Measurements from ENCODE around the gene ZYX.

The ZYX gene

DNA sequence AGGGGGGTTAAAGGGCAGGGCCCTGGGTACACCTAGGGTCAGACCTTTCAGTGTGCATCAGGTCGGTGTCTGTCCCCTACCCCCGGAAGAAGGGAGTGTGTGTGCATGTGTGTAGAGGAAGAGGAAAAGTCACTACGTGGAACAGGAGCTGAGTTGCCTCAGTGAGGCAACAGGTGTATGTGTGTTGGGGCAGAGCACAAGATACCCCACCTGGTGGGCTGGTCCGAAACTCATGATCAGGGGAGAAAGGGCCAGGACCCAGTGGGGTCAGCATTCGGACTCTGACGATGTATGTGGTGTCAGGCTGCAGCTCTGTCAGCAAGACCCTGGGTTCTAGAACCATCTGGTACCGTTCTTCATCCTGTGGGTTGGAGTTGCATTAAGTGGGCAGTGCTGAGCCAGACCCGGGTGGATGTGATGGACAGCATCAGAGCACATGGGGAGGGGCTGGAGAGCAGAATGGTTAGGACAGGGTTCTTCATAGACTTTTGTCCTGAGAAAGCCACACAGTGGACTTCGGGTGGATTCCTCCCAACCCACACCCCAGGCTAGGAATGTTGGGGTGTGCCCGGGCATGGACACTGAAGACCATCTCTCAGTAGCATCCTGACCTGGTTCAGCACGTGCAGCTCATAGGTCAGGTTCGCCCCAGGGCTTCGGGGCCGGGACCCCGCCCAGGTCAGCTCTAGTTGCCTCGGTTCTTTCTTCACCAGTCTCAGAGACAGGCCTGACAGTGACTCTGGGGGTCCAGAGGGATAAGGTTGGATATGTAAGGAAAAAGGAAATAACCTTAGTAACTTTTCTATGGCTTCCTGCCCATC is 16.8 kb downstream of the ZYX start:
- Histone ChIP-seq H3K4me3 (ENCODE audit: insufficient read depth, low read length, poor library complexity, severe bottlenecking) (no peak overlapping the region), H3F3A (ENCODE audit: insufficient read depth) (no peaks in the 10 kb centered on the region), H3K79me2 (ENCODE audit: insufficient read depth, low read length) (no peaks in the 10 kb centered on the region), H3K9me2 (replicated peaks; ENCODE audit: insufficient read depth, low read length) (no peaks in the 10 kb centered on the region), H2AFZ (ENCODE audit: low read depth, low read length, severe bottlenecking) (no peak overlapping the region), H4K20me1 (ENCODE audit: low read depth, low read length) (no peaks in the 10 kb centered on the region), H3K36me3 (ENCODE audit: low read length) (no peaks in the 10 kb centered on the region), H3K9me3 (ENCODE audit: insufficient read depth, low read length) (no peaks in the 10 kb centered on the region), H3K9ac (ENCODE audit: low read length) (no peak overlapping the region), H3K27ac (ENCODE audit: low read depth, low read length) (no peak overlapping the region), H3K4me2 (ENCODE audit: low read depth, low read length, poor library complexity, severe bottlenecking) (no peak overlapping the region), H3K27me3 (ENCODE audit: low read length) (no peaks in the 10 kb centered on the region)
- TF ChIP-seq EZH2phosphoT487 (conservative IDR thresholded peaks at IDR 0.05; ENCODE audit: low read length), result no peak
- TF ChIP-seq, protein P1, sequence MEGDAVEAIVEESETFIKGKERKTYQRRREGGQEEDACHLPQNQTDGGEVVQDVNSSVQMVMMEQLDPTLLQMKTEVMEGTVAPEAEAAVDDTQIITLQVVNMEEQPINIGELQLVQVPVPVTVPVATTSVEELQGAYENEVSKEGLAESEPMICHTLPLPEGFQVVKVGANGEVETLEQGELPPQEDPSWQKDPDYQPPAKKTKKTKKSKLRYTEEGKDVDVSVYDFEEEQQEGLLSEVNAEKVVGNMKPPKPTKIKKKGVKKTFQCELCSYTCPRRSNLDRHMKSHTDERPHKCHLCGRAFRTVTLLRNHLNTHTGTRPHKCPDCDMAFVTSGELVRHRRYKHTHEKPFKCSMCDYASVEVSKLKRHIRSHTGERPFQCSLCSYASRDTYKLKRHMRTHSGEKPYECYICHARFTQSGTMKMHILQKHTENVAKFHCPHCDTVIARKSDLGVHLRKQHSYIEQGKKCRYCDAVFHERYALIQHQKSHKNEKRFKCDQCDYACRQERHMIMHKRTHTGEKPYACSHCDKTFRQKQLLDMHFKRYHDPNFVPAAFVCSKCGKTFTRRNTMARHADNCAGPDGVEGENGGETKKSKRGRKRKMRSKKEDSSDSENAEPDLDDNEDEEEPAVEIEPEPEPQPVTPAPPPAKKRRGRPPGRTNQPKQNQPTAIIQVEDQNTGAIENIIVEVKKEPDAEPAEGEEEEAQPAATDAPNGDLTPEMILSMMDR (IDR thresholded peaks at IDR 0.05; ENCODE audit: insufficient read depth, low read length, poor library complexity, severe bottlenecking), result no peak

DNA sequence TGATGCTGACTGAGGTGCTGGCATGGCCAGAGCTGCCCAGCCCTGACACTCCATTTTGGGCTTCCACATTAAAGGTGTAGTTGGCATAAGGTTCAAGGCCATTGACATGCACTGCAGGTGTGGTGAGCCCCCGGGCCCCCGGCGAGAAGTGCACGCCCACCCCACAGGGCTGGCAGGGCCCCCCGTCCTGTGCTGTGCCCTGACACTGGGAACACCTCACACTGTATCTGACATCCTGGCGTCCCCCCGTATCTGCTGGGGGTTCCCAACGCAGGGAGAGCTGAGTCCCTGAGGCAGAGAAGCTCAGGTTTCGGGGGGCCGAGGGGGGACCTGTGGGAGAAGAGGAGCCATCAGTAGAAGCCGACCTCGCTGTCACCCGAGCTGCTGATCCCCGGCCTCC is 17.5 kb downstream of the ZYX start:
- TF ChIP-seq EZH2phosphoT487 (conservative IDR thresholded peaks at IDR 0.05; ENCODE audit: low read length), result no peak
- TF ChIP-seq, protein P1 (IDR thresholded peaks at IDR 0.05; ENCODE audit: insufficient read depth, low read length, poor library complexity, severe bottlenecking), result no peak
- no peaks in the 10 kb centered on the region for H3K36me3 ChIP-seq (ENCODE audit: low read length)

DNA sequence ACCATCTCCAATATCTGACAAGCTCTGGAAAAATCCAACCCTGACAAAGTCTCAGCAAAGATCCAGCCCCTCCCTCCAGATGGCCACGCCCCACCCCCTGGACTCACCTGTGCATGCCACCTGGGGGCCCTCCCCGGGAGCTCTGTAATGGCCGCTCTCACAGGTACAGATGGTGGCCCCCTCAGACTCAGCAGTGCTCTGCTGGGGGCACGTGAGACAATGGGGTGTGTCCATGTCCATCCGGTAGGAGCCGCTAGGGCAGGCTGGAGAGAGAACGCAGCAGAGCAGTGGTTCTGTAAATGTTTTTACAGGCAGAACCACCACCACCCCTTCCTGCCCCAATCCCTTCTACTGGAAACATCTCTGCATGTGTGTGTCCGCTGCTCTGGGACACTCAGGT is 18.0 kb downstream of the ZYX start:
- H3K9me2 ChIP-seq (replicated peaks; ENCODE audit: insufficient read depth, low read length), result no peaks in the 10 kb centered on the region
- no peaks in the 10 kb centered on the region for H3K9me3 ChIP-seq (ENCODE audit: insufficient read depth, low read length)
- no peak overlapping the region for H3K4me2 ChIP-seq (ENCODE audit: low read depth, low read length, poor library complexity, severe bottlenecking)
- no peak overlapping the region for H3K9ac ChIP-seq (ENCODE audit: low read length)
- no peaks in the 10 kb centered on the region for H3K27me3 ChIP-seq (ENCODE audit: low read length)
- TF ChIP-seq, protein P1 (IDR thresholded peaks at IDR 0.05; ENCODE audit: insufficient read depth, low read length, poor library complexity, severe bottlenecking), result no peak
- TF ChIP-seq EZH2phosphoT487 (conservative IDR thresholded peaks at IDR 0.05; ENCODE audit: low read length), result no peak
- H3K27ac ChIP-seq (ENCODE audit: low read depth, low read length), result no peak overlapping the region
- no peaks in the 10 kb centered on the region for H4K20me1 ChIP-seq (ENCODE audit: low read depth, low read length)
- H2AFZ ChIP-seq (ENCODE audit: low read depth, low read length, severe bottlenecking), result no peak overlapping the region
- no peak overlapping the region for H3K4me3 ChIP-seq (ENCODE audit: insufficient read depth, low read length, poor library complexity, severe bottlenecking)
- no peaks in the 10 kb centered on the region for H3K36me3 ChIP-seq (ENCODE audit: low read length)
- H3F3A ChIP-seq (ENCODE audit: insufficient read depth), result no peaks in the 10 kb centered on the region
- H3K79me2 ChIP-seq (ENCODE audit: insufficient read depth, low read length), result no peaks in the 10 kb centered on the region

More for the DNA sequence above, 17.5 kb downstream of the ZYX start:
- no peaks in the 10 kb centered on the region for H3F3A ChIP-seq (ENCODE audit: insufficient read depth)
- no peaks in the 10 kb centered on the region for H3K27me3 ChIP-seq (ENCODE audit: low read length)
- H3K9ac ChIP-seq (ENCODE audit: low read length), result no peak overlapping the region
- no peak overlapping the region for H3K27ac ChIP-seq (ENCODE audit: low read depth, low read length)
- H3K4me2 ChIP-seq (ENCODE audit: low read depth, low read length, poor library complexity, severe bottlenecking), result no peak overlapping the region
- no peaks in the 10 kb centered on the region for H4K20me1 ChIP-seq (ENCODE audit: low read depth, low read length)
- H3K9me3 ChIP-seq (ENCODE audit: insufficient read depth, low read length), result no peaks in the 10 kb centered on the region
- no peak overlapping the region for H2AFZ ChIP-seq (ENCODE audit: low read depth, low read length, severe bottlenecking)
- H3K9me2 ChIP-seq (replicated peaks; ENCODE audit: insufficient read depth, low read length), result no peaks in the 10 kb centered on the region
- no peaks in the 10 kb centered on the region for H3K79me2 ChIP-seq (ENCODE audit: insufficient read depth, low read length)
- no peak overlapping the region for H3K4me3 ChIP-seq (ENCODE audit: insufficient read depth, low read length, poor library complexity, severe bottlenecking)

Measured in SU-DHL-6 (cell line).